Cardiac muscle cell (in vitro differentiated cells and primary cell): ENCODE data around the gene PARD3. TPM values are rescaled to one million over a fixed set of nuclear protein-coding genes. Genes with fewer than 3 reads are reported as not detected.
"Not testable (repeated sequence)": the region's sequence is repeated elsewhere in the genome, so short reads cannot be mapped to it uniquely, and the experiment has no call there.

Source experiments
- DNase-seq, 2 donors: peaks; one replicate each; pipeline versions ENCODE4 v3.0.0 to v3.0.0-alpha.2; 2010 to 2017; ENCODE audit warnings: low read depth in 1 of 2, low spot score in 1 of 2
- H3K27ac ChIP-seq: fragments of 200-600 bp; sonication (generic); 2 replicates; pipeline ENCODE4 v1.5.1; 2016
- H3K27me3 ChIP-seq: fragments of 200-600 bp; sonication (generic); 2 replicates; pipeline ENCODE4 v1.6.0; 2016; ENCODE audit warnings: control low read depth
- H3K36me3 ChIP-seq: fragments of 200-600 bp; sonication (generic); 2 replicates; pipeline ENCODE4 v1.5.1; 2016; ENCODE audit warnings: control low read depth
- H3K4me1 ChIP-seq: fragments of 200-600 bp; sonication (generic); 2 replicates; pipeline ENCODE4 v1.8.1; 2017; ENCODE audit warnings: low read depth, mild to moderate bottlenecking, mixed run types
- H3K4me3 ChIP-seq: fragments of 200-600 bp; sonication (generic); 2 replicates; pipeline ENCODE4 v1.5.1; 2016; ENCODE audit warnings: mild to moderate bottlenecking
- H3K9me3 ChIP-seq: fragments of 200-600 bp; sonication (generic); 2 replicates; pipeline ENCODE4 v1.5.1; 2017; ENCODE audit warnings: low read depth, mild to moderate bottlenecking, control low read depth
- CTCF ChIP-seq: IDR thresholded peaks from 2 replicates; pipeline ENCODE4 v1.5.1; 2012; ENCODE audit warnings: low read depth, mild to moderate bottlenecking, low read length
- polyA plus RNA-seq: library from polyadenylated mRNA; unstranded; fragments of >200 nt; fragmentation: Nextera tagmentation; extraction: Ambion mirVana; gene quantifications from 2 replicates; pipeline ENCODE4 v1.2.1, GENCODE V29; 2016
- total RNA-seq: library from RNA; depleted of rRNA; stranded (reverse); fragments of >200 nt; gene quantifications from 2 replicates; pipeline ENCODE4 v1.2.3, GENCODE V29; 2016

The PARD3 gene
- total and polyA plus RNA-seq, 2 experiments from 2014 or later = 36.5 to 64.8 TPM

GRCh38 chr10:34430685-34431084 is 384.4 kb downstream of the PARD3 start:
- H3K4me3 ChIP-seq = no peak overlapping the region
- no peaks in the 10 kb centered on the region for H3K9me3 ChIP-seq
- no peaks in the 10 kb centered on the region for H3K27me3 ChIP-seq
- peak in 1 of 2 donors; percentile 28 for DNase-seq
- no peak for TF ChIP-seq CTCF
- H3K36me3 ChIP-seq = no peaks in the 10 kb centered on the region
- no peaks in the 10 kb centered on the region for H3K4me1 ChIP-seq
- H3K27ac ChIP-seq = no peak overlapping the region

- Histone ChIP-seq H3K27me3 (no peaks in the 10 kb centered on the region), H3K9me3 (no peaks in the 10 kb centered on the region), H3K27ac (no peak overlapping the region), H3K4me3 (no peak overlapping the region), H3K4me1 (no peaks in the 10 kb centered on the region), H3K36me3 (no peaks in the 10 kb centered on the region)
- no peak for DNase-seq
- no peak for TF ChIP-seq CTCF
These were observed 386.6 kb downstream of the PARD3 start for GRCh38 chr10:34428501-34428900.

- H3K4me1 ChIP-seq = no peaks in the 10 kb centered on the region
- TF ChIP-seq CTCF = no peak
- no peak overlapping the region for H3K4me3 ChIP-seq
- H3K27me3 ChIP-seq = no peaks in the 10 kb centered on the region
- H3K27ac ChIP-seq = no peak overlapping the region
- H3K36me3 ChIP-seq = no peaks in the 10 kb centered on the region
- DNase-seq = no peak
- no peaks in the 10 kb centered on the region for H3K9me3 ChIP-seq
These were observed 387.2 kb downstream of the PARD3 start for GRCh38 chr10:34427911-34428216.

- not testable (repeated sequence) for H3K9me3 ChIP-seq, H3K4me1 ChIP-seq, H3K27me3 ChIP-seq, H3K36me3 ChIP-seq, H3K4me3 ChIP-seq, H3K27ac ChIP-seq, DNase-seq
These were observed 387.8 kb downstream of the PARD3 start for GRCh38 chr10:34427158-34427910.

- not testable (repeated sequence) for H3K4me1 ChIP-seq, H3K4me3 ChIP-seq, H3K27ac ChIP-seq, H3K36me3 ChIP-seq, DNase-seq, H3K27me3 ChIP-seq, H3K9me3 ChIP-seq
These were observed 388.4 kb downstream of the PARD3 start for GRCh38 chr10:34426538-34427157.

GRCh38 chr10:34426041-34426440 is 389.1 kb downstream of the PARD3 start:
- H3K9me3 ChIP-seq = no peaks in the 10 kb centered on the region
- H3K27ac ChIP-seq = no peak overlapping the region
- H3K36me3 ChIP-seq = no peaks in the 10 kb centered on the region
- H3K4me3 ChIP-seq = no peak overlapping the region
- no peaks in the 10 kb centered on the region for H3K4me1 ChIP-seq
- no peak for TF ChIP-seq CTCF
- no peak for DNase-seq
- no peaks in the 10 kb centered on the region for H3K27me3 ChIP-seq
